Renal pelvis (tissue), 4 donors: ENCODE measurements around the gene CST7. TPM values are rescaled to one million over a fixed set of nuclear protein-coding genes. Genes with fewer than 3 reads are reported as not detected.
"Not testable (repeated sequence)": the region's sequence is repeated elsewhere in the genome, so short reads cannot be mapped to it uniquely, and the experiment has no call there.

Experiments
- DNase-seq: peaks from one replicate; pipeline ENCODE4 v3.0.0-alpha.2; 2013
- polyA plus RNA-seq, 3 donors: library from polyadenylated mRNA; unstranded; fragments of 120-200 nt; gene quantifications; one replicate each; pipeline ENCODE4 v1.2.1, GENCODE V29; 2013; ENCODE audit not compliant: insufficient read length in 3 of 3

Gene CST7
- polyA plus RNA-seq, 3 donors: 0.24 to 0.46 (median 0.38) TPM

GRCh38 chr20:25000268-25000801 lies 51.3 kb downstream of the CST7 start:
- DNase-seq: peak; percentile 12

- DNase-seq: not testable (repeated sequence)
These were observed 52.3 kb downstream of the CST7 start for GRCh38 chr20:25001323-25001722.

GRCh38 chr20:25003002-25003401 lies 53.9 kb downstream of the CST7 start:
- no peak for DNase-seq

DNA sequence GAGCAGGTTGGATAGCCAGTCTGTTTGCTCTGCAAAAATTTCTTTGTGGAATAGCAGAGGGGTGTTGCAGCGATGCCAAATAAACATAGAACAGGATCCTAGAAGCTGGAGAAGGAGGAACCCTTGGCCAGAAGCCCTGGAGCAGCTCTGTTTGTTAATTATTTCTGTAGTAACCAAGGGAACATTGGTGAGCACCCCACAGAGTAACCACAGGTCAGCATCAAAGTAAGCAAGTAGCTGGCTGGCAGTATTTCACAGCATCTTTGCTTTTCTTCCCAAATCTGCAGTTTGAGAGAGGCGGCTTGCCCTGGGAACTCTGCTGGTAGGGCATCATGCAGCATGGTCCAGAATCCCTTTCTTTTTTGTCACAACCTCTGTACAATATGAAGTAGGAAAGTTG lies 56.2 kb downstream of the CST7 start:
- no peak for DNase-seq

DNA sequence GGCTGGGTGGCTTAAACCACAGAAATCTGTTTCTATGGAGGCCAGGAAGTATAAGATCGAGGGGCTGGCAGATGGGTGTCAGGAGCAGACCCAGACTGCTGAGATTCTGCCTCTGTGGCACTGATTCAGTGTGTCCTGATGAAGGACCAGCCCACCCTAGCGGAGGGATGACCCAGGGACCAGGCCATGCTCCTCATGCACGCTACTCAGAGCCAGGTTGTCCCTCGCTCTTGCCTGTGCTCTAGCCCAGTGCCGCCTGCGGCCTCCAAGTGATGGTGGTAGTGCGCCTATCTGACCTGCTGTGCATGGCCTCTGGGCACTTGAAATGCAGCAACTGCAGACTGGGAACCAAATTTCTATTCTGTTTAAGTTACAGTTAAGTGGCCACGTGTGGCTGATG lies 56.6 kb downstream of the CST7 start:
- no peak for DNase-seq

DNA sequence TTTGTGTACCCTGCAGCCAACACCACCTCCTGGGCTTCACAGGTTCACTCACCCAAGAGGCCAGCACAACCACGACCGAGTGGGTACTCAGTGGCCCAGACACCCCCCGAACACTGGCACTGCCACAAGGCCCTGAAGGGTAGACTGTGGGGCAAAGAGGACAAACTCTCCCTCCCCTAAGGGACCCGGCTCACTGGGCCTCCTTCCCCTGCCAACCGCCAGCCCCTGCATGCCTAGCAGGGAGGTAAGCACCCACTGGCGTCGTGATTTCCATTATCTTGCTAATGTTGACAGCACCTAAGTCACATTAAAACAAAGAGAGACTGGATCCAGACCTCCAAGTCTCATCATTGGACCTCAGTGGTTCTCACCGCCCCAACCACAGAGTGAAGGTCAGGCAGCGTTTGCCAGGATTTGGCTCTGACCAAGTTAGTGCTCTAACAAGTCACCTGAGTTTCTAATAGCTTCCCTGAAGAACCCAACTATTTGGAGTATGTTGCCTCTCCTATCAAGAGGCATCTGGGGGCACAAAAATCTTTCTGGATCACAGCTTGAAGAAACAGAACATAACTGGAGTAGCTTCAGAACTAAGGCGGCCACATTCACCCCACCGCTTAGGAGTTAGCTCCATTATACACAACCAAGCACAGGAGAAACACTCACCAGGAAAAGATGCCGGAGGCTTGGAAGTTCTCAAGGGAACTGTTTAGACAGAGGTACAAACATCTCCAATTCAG lies 57.5 kb downstream of the CST7 start:
- no peak for DNase-seq

GRCh38 chr20:25007491-25008305 lies 58.6 kb downstream of the CST7 start:
- no peak for DNase-seq

DNA sequence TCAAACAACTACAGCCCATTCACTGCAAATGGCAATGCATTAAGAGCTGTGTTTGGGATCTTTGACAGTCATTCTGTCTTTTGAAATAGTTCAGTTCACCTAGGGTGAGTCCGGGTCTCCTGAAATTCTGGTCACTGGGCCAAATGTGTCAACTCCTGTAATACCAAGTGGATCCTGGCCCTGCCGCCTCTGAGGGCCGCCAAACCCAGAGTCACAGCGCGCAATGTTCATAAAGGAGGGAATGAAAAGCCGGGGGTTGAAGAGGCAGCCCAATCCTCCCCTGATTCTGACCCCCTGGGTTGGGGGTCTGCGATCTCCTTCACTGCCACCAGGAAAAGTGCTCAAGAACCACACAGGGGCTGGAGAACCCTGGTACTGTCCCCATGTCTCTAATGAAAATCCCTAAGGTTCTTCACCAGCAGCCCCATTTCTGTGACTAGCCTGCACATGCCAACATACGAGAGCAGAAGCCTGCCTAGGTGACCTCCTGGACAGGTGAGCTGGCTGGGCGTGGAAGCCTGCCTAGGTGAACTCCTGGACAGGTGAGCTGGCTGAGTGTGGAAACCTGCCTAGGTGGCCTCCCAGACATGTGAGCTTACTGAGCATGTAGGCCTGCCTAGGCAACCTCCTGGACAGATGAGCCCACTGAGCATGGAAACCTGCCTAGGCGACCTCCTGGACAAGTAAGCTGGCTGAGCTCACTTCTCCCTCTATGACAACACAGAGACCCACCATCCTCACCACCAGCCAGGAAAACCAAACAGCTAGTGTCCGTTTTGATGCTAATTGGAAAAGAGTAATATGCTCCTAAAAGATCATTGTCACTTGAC lies 59.5 kb downstream of the CST7 start:
- DNase-seq: no peak

Other genes with a start within 250 kb of the CST7 start
- gene APMAP, start 43.5 kb downstream of the CST7 start, polyA plus RNA-seq: 100 to 1,000 TPM in 1 of 3 donors, 10 to 100 TPM in 2; 92.8 to 100 (median 93.9) TPM
- gene ACSS1, start 108.9 kb downstream of the CST7 start, polyA plus RNA-seq: 10 to 100 TPM; 28.8 to 31.8 (median 31.8) TPM
- gene VSX1, start 132.9 kb downstream of the CST7 start, polyA plus RNA-seq: under 1 TPM in 1 of 3 donors, not detected in 2; 0.04 TPM
- gene ENTPD6, start 246.4 kb downstream of the CST7 start, polyA plus RNA-seq: 10 to 100 TPM; 45.4 to 55.6 (median 51.1) TPM